ENCODE measurements around the gene APOL1.

DNA sequence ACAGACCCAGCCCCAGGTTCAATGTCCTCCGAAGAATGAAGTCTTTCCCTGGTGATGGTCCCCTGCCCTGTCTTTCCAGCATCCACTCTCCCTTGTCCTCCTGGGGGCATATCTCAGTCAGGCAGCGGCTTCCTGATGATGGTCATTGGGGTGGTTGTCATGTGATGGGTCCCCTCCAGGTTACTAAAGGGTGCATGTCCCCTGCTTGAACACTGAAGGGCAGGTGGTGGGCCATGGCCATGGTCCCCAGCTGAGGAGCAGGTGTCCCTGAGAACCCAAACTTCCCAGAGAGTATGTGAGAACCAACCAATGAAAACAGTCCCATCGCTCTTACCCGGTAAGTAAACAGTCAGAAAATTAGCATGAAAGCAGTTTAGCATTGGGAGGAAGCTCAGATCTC lies 14.1 kb downstream of the APOL1 start:
- TF ChIP-seq CTCF (IDR thresholded peaks at IDR 0.05; ENCODE audit: low read length) (no peak), EZH2 (IDR thresholded peaks at IDR 0.05; ENCODE audit: borderline replicate concordance, low read length) (no peak)
